GM12878 (cell line): ENCODE measurements around the gene TMEM140. TPM values are rescaled to one million over a fixed set of nuclear protein-coding genes. Genes with fewer than 3 reads are reported as not detected.
A peak's percentile ranks its signal among the peaks of the same experiment; 100 is the strongest.

Experiments used
- FOXK2 ChIP-seq: fragments of 450-650 bp; IDR thresholded peaks from 2 replicates; pipeline ENCODE4 v1.6.1; 2017; ENCODE audit warnings: mild to moderate bottlenecking, moderate library complexity
- HDAC6 ChIP-seq: fragments of 200-600 bp; sonication (generic); IDR thresholded peaks from one replicate; pipeline ENCODE4 v1.8.0; 2017; ENCODE audit warnings: antibody characterized with exemption; ENCODE audit not compliant: unreplicated experiment
- HSF1 ChIP-seq: fragments of 150-350 bp; IDR thresholded peaks from 2 replicates; pipeline ENCODE4 v1.6.1; 2014; ENCODE audit warnings: mild to moderate bottlenecking, low read depth, low read length
- JUNB ChIP-seq: IDR thresholded peaks from 2 replicates; pipeline ENCODE4 v1.6.1; 2016; ENCODE audit warnings: antibody characterized with exemption, mild to moderate bottlenecking
- KAT2A ChIP-seq: conservative IDR thresholded peaks from 2 replicates; pipeline ENCODE4 v1.6.1; 2011; ENCODE audit warnings: low read depth, low read length; ENCODE audit not compliant: control insufficient read depth
- KDM1A ChIP-seq: fragments of 200-600 bp; sonication (generic); IDR thresholded peaks from 2 replicates; pipeline ENCODE4 v1.6.1; 2016; ENCODE audit warnings: borderline replicate concordance
- NFYB ChIP-seq: IDR thresholded peaks from 2 replicates; pipeline ENCODE4 v1.6.1; 2011; ENCODE audit warnings: low read depth, mild to moderate bottlenecking, low read length, improper control_type of control experiment, moderate library complexity; ENCODE audit not compliant: insufficient read depth
- PBX3 ChIP-seq: IDR thresholded peaks from 2 replicates; pipeline ENCODE4 v1.6.1; 2011; ENCODE audit warnings: mild to moderate bottlenecking, low read depth, low read length, moderate library complexity; ENCODE audit not compliant: insufficient replicate concordance
- RAD51 ChIP-seq: fragments of 450-650 bp; IDR thresholded peaks from 2 replicates; pipeline ENCODE4 v1.6.1; 2016; ENCODE audit warnings: moderate library complexity, mild to moderate bottlenecking, inconsistent platforms
- SP1 ChIP-seq: IDR thresholded peaks from one replicate; pipeline ENCODE4 v1.6.1; 2011; ENCODE audit warnings: low read depth, low read length
- ZBTB11 ChIP-seq: fragments of 450-650 bp; formaldehyde crosslinking; IDR thresholded peaks from 2 replicates; pipeline ENCODE4 v1.5.0; 2022; ENCODE audit warnings: mild to moderate bottlenecking, missing genetic modification characterization
- ZBTB33 ChIP-seq: fragments of 450-650 bp; IDR thresholded peaks from 2 replicates; pipeline ENCODE4 v1.6.1; 2017; ENCODE audit warnings: mild to moderate bottlenecking
- ZNF687 ChIP-seq: fragments of 450-650 bp; IDR thresholded peaks from 2 replicates; pipeline ENCODE4 v1.6.1; 2017; ENCODE audit warnings: mild to moderate bottlenecking, moderate library complexity
- polyA plus RNA-seq, 11 experiments: library from polyadenylated mRNA; depleted of rRNA in 4 of 11; unstranded in 6 of 11; stranded (reverse) in 5 of 11; fragments of >200 nt; fragmentation: Nextera tagmentation in 4 of 11; fragmentation: Illumina TruSeq in 1 of 11; extraction: Ambion mirVana in 4 of 11; extraction: Trizol in 1 of 11; gene quantifications; 1 replicate in 1 of 11; 2 replicates in 10 of 11; pipeline versions ENCODE4 v1.2.1 to v1.2.3, GENCODE V29; 2011 to 2016; ENCODE audit warnings: inconsistent platforms in 2 of 11, missing spikeins in 2 of 11, low read depth in 1 of 11
- total RNA-seq, 4 experiments: library from RNA; depleted of rRNA in 3 of 4; stranded (reverse); fragments of >200 nt in 3 of 4; fragmentation: Illumina TruSeq in 1 of 4; extraction: Trizol in 1 of 4; gene quantifications; 2 replicates each; pipeline versions ENCODE4 v1.2.1 to v1.2.3, GENCODE V29; 2013 to 2021

TMEM140 gene
- total and polyA plus RNA-seq, 10 of the 15 experiments (the other 5 are each of a cell fraction or from before 2014, with no cell fraction given) = 0.85 to 20.7 (median 3.3) TPM

- TF ChIP-seq ZNF687 = peak; percentile 82; the same call in 1 of the 2 replicates
- TF ChIP-seq NFYB = no peak
- TF ChIP-seq RAD51 = 0 out of 2 replicates have a peak, but pooled peaks have one; percentile 9
- TF ChIP-seq PBX3 = no peak
- no peak for TF ChIP-seq KDM1A
- TF ChIP-seq FOXK2 = no peak
- no peak for TF ChIP-seq ZBTB11 (CRISPR knock-in tag)
- TF ChIP-seq ZBTB33 = no peak
- TF ChIP-seq JUNB = peak; percentile 91
- TF ChIP-seq HSF1 = no peak
- TF ChIP-seq KAT2A = no peak
- TF ChIP-seq HDAC6 = no peak
- no peak for TF ChIP-seq SP1
Measured at GRCh38 chr7:135206941-135207391, 59.1 kb downstream of the TMEM140 start (continued).
